Esophagus squamous epithelium (tissue), 4 donors: ENCODE data around the gene DMTF1.

Experiments used
- POLR2A ChIP-seq, 4 donors: fragments of 450-650 bp; IDR thresholded peaks; one replicate each; pipeline ENCODE4 v1.6.1; 2017; ENCODE audit warnings: antibody characterized with exemption in 4 of 4, mild to moderate bottlenecking in 4 of 4, moderate library complexity in 3 of 4
- TF ChIP-seq, protein P1 (sequence below), 6 experiments: fragments of 450-650 bp in 4 of 6; fragments of 200-600 bp in 2 of 6; sonication (generic) in 2 of 6; IDR thresholded peaks; one replicate each; pipeline ENCODE4 v1.5.1; 2016 to 2019; ENCODE audit warnings: antibody characterized with exemption in 6 of 6, mild to moderate bottlenecking in 4 of 6, moderate library complexity in 4 of 6

DNA sequence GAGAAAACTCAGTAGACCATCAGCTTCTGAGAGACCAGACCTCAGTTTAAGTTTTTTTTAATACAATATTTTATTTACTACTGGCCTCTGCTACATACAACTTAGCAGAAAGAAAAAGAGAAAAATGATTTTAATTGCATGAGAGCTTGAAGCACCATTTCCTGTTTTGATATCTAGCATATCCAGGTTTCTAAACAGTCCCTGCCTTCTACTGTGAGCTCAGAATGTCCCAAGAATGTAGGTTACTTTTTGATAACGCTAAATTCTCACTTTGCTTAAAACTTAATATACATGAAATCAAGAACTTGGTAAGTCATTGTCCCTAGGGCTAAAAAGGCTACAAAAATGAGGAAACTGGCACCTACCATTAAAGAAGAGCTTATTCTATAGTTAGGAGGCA lies 60.2 kb downstream of the DMTF1 start:
- TF ChIP-seq, protein P1, sequence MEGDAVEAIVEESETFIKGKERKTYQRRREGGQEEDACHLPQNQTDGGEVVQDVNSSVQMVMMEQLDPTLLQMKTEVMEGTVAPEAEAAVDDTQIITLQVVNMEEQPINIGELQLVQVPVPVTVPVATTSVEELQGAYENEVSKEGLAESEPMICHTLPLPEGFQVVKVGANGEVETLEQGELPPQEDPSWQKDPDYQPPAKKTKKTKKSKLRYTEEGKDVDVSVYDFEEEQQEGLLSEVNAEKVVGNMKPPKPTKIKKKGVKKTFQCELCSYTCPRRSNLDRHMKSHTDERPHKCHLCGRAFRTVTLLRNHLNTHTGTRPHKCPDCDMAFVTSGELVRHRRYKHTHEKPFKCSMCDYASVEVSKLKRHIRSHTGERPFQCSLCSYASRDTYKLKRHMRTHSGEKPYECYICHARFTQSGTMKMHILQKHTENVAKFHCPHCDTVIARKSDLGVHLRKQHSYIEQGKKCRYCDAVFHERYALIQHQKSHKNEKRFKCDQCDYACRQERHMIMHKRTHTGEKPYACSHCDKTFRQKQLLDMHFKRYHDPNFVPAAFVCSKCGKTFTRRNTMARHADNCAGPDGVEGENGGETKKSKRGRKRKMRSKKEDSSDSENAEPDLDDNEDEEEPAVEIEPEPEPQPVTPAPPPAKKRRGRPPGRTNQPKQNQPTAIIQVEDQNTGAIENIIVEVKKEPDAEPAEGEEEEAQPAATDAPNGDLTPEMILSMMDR (IDR thresholded peaks at IDR 0.05), result no peak
- no peak for TF ChIP-seq POLR2A (IDR thresholded peaks at IDR 0.05)
